Omental fat pad (tissue), 4 donors: ENCODE results near the gene RSPO4. TPM values are rescaled to one million over a fixed set of nuclear protein-coding genes. Genes with fewer than 3 reads are reported as not detected.

ENCODE experiments used
- ATAC-seq: fragments of 150-250 bp; one replicate; pipeline ENCODE4 v1.9.1; 2016; ENCODE audit warnings: mild to moderate bottlenecking, moderate library complexity; ENCODE audit not compliant: low FRiP score
- DNase-seq: peaks from one replicate; pipeline ENCODE4 v3.0.0-alpha.2; 2019; ENCODE audit warnings: low spot score
- CTCF ChIP-seq, 3 donors: fragments of 450-650 bp; IDR thresholded peaks; one replicate each; pipeline ENCODE4 v1.5.1; 2016 to 2017; ENCODE audit warnings: antibody characterized with exemption in 3 of 3, mild to moderate bottlenecking in 3 of 3, moderate library complexity in 2 of 3
- total RNA-seq, 4 donors: library from RNA; depleted of rRNA; stranded (reverse); fragments of >200 nt; gene quantifications; one replicate each; pipeline ENCODE4 v1.1.0, GENCODE V29; 2016

The RSPO4 gene
- not detected for total RNA-seq

GRCh38 chr20:1001911-1002681 lies at the start of gene RSPO4:
Gene RSPO4, minus strand, starts transcription at chr20:1002311. Its CDS starts 147 bp downstream, at chr20:1002164.
- TF ChIP-seq CTCF (IDR thresholded peaks at IDR 0.05): no peak
- DNase-seq (no peak), ATAC-seq (peak; percentile 37)

- no peak for DNase-seq
- TF ChIP-seq CTCF (IDR thresholded peaks at IDR 0.05): no peak
- no peak for ATAC-seq
Observed at GRCh38 chr20:1050440-1050839, 48.3 kb upstream of the RSPO4 start.

- ATAC-seq: no peak
Observed at GRCh38 chr20:1045860-1046418, 43.8 kb upstream of the RSPO4 start.

GRCh38 chr20:1041845-1042390 lies 39.8 kb upstream of the RSPO4 start:
- DNase-seq (no peak), ATAC-seq (no peak)
- TF ChIP-seq CTCF (IDR thresholded peaks at IDR 0.05): no peak

More at GRCh38 chr20:1045860-1046418, 43.8 kb upstream of the RSPO4 start:
- no peak for DNase-seq
- no peak for TF ChIP-seq CTCF (IDR thresholded peaks at IDR 0.05)

- no peak for ATAC-seq
- DNase-seq: no peak
Observed at GRCh38 chr20:1038205-1038604, 36.1 kb upstream of the RSPO4 start.

GRCh38 chr20:1037039-1037438 lies 34.9 kb upstream of the RSPO4 start:
- ATAC-seq (no peak), DNase-seq (no peak)
- TF ChIP-seq CTCF (IDR thresholded peaks at IDR 0.05): no peak

More at GRCh38 chr20:1038205-1038604, 36.1 kb upstream of the RSPO4 start:
- no peak for TF ChIP-seq CTCF (IDR thresholded peaks at IDR 0.05)
